Activated gamma-delta T cell (primary cell): Measurements from ENCODE around the gene ZEB1.

ENCODE experiments used
- DNase-seq: peaks from one replicate; lab custom pipeline; 2025; lab: John Stamatoyannopoulos, UW
- total RNA-seq, 2 donors: gene quantifications; one replicate each; lab custom pipeline; 2026; lab: John Stamatoyannopoulos, UW

Gene ZEB1
- 69.3 to 104 reads per million in 2 donors for total RNA-seq

- DNase-seq = peak; percentile 72
These were observed at the start of gene ZEB1 for GRCh38 chr10:31318854-31319601. ZEB1 (plus strand) TSS chr10:31319216; CDS start chr10:31319235, 19 bp downstream.

- DNase-seq = no peak
These were observed 48.1 kb upstream of the ZEB1 start for GRCh38 chr10:31270954-31271353.

DNA sequence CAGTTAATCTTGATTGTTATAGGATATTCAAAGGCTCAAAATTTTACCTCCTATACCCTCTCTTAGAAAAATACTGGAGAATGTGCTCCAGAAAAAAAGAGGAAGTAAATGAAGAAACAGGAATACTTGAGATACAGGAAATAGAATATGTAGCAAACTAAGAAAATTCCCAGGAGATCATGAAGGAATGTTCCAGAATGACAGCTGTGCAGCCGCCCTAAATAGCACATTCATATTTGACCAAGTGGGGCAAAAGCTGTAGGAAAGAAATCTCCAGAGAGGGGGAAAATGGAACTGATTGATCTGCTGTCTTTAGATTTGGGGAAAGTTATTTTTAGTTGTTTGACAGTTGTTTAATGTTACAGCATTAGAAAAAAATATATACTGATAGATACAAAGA lies 46.2 kb upstream of the ZEB1 start:
- DNase-seq = no peak

DNA sequence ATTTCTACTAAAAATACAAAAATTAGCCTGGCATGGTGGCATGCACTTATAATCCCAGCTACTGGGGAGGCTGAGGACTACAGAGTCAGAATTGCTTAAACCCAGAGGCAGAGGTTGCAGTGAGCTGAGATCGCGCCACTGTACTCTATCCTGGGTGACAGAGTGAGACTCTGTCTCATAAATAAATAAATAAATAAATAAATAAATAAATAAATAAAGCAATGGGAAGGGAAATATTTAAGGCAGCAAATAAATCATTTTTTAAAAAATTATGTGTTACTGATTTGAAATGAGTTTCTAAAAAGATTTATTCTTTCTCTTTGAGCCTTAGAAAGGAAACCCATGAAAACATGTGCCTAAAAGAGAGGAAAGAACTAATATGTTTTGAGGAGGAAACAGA lies 45.2 kb upstream of the ZEB1 start:
- no peak for DNase-seq

GRCh38 chr10:31274310-31274709 lies 44.7 kb upstream of the ZEB1 start:
- DNase-seq = no peak

DNA sequence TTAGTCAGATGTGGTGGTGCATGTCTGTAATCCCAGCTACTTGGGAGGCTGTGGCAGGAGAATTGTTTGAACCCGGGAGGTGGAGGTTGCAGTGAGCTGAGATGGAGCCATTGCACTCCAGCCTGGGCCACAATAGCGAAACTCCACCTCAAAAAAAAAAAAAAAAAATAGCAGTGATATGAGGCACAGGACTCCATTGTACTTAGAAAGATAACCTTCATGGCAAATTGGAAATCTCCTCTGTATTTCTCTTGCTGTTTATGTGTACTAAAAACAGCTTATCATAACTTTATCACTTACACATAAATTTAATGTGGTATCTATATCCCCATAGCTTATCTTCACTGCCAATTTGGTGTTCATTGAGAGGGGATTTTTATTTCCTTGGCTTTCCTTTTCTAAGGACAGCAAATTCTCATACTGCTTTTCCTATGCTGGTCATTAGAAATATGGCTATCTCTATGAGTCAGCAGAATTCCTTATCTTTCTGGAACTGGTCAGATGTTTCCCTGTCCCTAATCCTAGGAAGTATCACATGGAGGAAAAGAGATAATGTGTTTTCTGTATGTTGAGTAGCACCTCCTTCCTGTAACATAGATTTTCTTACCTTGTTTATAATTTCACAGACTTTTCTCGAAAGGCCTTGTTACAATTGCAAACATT lies 40.6 kb upstream of the ZEB1 start:
- DNase-seq = no peak

DNA sequence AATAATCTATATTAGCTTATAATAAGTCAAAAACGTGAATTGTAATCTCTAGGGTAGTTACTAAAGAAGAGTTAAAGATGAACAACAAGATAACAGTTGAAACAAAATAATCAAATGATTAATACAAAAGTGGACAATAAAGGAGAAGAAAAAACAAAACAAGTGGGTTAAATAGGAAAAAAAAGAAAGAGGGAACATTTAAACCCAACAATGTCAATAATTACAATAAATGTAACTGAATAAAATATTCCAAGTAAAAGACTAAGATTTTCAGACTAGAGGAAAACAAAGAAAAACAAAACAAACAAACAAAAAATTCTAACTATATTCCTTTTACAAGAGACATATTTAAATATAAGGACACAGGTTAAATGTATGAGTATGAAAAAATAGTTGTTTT lies 38.0 kb upstream of the ZEB1 start:
- DNase-seq = no peak

DNA sequence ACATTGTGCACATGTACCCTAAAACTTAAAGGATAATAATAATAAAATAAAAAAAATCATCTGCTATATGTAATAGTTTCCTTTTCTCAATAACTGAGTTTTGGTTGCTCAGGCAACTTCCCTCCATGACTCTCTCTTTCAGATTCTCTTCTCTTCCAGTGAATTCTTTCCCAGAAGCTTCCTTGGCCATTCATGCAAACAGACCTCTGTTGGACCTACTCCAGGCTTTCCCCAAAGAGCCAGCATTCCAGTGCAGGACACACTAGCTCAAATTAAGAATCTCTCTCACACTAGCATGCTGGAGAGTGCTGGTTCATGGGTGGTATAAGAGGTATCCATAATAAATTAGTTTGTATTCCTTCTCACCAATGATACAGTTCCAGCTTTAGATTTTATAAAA lies 31.0 kb upstream of the ZEB1 start:
- DNase-seq = no peak

DNA sequence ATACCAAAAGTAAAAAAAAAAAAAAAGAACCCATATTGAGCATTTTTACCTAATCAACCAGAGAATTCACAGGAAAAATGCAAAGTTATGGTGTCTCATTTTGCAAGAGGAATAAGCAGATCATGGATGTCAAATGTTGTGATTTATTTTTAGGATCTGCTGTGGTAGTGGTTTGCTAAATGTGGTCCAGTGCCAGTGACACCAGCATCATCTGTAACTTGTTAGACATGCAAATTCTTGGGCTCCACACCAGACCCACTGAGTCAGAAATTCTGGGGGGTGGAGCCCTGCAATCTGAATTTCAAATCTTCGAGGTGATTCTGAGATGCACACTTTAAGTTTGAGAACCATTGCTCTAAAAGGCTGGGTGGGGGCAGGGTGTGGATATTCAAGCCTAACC lies 30.1 kb upstream of the ZEB1 start:
- DNase-seq = no peak

DNA sequence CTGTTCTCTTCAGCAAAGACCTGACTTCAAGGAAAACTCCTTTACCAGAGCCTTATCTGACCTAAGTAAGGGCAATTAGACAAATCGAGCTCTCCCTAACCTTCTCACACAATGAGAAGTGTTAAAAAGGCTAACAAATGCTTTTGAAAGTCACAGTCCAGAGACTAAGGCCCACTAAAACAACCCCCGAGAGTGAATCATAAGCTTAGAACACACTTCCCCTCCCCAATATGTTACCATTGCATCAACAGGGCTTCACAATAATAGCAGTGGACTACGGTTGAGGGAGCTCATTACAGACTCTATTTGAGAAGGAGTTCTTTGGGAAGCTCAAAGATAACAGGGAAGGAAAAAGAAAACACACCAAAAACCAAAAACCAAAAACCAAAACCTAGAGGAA lies 28.6 kb upstream of the ZEB1 start:
- no peak for DNase-seq

- no peak for DNase-seq
These were observed 27.9 kb upstream of the ZEB1 start for GRCh38 chr10:31291123-31291522.

- DNase-seq = no peak
These were observed 24.5 kb upstream of the ZEB1 start for GRCh38 chr10:31294558-31294957.

- no peak for DNase-seq
These were observed 22.3 kb upstream of the ZEB1 start for GRCh38 chr10:31296754-31297153.

DNA sequence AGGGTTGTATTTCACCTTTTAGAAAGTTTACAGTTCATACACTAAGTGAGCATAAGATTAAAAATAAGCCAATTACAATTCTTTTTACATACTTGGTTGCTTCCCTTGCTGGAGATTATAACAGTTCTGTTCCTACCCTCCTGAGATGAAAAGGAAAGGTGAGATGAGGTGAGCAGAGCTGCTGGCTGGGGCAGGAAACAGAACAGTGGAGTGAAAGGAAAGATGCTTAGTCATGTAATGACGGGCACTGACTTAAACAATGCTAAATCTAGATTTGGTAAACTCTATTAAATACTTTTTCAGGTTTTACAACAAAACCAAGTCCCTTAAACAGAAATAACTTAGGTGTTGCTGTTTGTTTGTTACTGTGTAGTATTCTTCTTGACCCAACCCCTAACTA lies 19.9 kb upstream of the ZEB1 start:
- DNase-seq = no peak

DNA sequence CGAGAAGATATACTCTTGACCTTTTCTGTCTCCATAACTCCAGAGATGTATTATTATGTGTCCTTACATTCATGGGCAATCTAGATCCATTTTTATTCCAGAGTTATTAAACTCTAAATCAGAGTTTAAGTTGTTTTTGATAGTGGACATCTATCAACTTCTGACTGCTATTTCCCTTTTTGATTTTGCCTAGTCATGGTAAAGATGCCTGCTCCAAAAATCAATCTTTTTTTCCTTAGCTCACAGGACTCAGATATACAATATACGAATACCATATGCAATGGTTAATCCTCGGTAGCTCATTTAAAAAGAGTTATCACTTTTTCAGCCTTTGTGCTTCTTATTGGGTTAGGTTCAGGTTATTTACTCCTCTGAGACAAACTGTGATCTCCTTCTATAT lies 15.8 kb upstream of the ZEB1 start:
- no peak for DNase-seq

- no peak for DNase-seq
These were observed 14.6 kb upstream of the ZEB1 start for GRCh38 chr10:31304291-31304970.

DNA sequence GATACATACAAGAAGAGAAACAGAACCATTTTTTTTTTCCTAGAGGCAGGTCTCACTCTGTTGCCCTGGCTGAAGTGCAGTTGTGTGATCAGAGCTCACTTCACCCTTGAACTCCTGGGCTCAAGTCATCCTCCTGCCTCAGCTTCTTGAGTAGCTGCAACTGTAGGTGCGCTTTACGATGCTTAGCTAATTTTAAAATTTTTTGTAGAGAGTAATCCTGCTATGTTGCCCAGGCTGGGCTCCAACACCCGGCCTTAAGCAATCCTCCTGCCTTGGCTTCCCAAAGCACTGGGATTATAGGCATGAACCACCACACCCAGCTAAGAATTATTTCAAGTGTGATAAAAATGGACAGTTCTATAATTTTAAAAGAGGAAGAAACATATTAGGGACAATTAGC lies 5.6 kb upstream of the ZEB1 start:
- no peak for DNase-seq

DNA sequence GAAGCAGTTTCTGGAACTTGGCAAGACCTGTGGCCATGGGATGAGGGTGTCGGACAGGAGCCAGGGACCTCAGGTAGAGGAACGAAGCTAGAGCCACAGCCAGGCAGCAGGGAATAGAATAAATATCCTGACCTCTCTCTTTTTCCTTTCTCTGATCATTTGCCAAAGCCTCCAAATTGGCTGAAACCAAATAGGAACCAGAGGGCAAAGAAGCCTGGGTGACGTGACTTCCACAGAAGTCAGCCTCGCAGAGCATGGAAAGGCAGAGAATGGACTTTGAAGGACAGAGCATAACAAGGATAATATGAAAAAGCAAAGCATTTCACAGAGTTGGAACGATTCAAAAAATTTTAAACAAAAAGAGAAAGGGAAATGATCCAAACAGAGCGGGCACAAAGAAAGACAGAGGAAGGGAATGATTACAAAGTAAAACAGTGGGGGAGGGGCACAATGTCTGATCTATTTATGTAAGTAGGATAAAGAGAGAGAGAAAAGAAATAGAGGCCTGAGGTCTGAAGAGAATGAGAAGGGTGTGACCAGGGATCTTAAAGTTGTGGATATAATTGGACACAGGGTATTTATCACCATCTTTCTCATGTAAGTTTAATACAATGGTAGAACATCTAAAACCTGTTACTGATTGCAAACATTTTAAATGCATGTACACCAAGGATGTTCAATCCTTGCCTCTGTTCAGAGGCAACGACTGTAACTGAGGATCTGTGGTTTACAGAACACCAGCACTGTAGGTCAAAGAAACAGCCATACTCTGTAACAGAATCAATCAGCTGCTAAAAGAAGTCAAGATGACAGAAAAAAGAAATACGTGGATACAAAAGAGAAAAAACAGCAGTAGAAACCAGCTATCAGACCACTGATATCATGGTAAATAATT lies 4.5 kb upstream of the ZEB1 start:
- DNase-seq = no peak

DNA sequence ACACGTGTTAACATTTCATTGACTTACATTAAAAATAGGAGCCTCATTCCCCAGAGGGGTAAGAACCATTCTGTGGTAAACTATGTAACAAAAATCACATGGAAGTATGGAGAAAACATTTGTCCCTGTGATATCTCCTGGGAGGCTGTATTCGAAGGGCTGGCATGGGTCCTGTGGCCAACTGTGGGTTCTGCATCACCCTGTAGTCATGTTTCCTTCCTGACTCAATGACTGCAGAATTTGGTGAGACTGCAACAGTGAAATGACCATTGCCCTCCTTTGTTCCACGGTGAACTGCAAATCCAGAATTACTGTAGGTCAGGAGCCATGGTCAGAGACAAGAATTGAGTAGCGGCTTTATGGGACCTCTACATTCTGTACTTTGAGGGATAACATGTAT lies 3.6 kb upstream of the ZEB1 start:
- DNase-seq = no peak

DNA sequence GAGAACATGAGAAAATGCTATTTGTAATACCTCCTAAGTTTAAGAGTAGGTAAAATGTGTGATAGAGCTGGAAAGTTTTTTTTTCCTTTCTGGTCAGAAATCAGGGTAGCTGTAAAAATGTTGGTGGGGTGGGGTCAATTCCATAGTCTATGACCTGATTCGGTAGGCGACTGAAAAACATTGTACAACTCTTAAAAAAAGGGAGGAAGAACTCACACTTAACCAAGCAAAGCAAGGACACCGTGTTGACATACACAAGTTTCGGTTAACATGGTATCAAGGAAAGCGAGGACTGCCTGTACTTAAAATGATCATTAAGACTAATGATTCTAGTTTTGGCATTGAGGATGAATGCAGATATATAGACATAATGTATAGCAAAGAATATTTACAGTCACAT lies 1.8 kb upstream of the ZEB1 start:
- no peak for DNase-seq

DNA sequence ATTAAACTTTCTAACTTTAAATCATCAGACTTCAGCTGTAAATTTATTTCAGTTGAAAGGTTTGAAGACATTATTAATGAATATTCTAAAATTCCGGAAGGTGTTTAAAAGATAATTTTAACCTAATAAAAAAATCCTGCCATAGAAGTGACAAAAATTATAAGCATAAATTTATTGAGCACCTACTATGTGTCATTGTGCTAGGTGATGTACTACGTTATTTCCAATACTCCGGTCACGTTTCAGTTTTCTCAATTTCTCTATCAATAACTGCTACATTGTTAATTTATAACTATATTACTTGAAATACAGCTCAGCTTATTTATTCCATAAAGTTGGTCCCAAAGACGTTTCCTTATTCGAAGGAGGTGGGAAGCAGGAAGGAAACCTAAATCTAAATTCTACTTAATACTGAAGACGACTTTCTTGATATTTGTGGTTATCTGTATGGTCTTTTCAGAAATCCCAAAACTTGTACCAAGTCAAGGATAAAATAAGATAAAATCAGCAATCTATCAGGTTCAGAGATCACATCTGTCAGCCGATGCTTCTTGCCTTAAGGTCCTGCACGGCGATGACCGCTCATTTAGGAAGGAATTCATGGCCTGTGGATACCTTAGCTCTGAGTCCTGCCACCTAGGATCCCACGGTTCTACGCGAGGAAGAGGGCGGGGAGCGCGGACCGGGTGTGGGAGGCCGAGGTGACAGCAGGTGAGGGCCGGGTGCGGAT lies 1.2 kb upstream of the ZEB1 start:
- peak; percentile 40 for DNase-seq
